HepG2 (cell line): ENCODE measurements around the gene INTU. TPM values are rescaled to one million over a fixed set of nuclear protein-coding genes. Genes with fewer than 3 reads are reported as not detected.

ENCODE experiments used
- ATAC-seq: fragments of 200-7000 bp; cut with Tn5 transposase; 3 replicates; pipeline ENCODE4 v1.9.1; 2020; ENCODE audit warnings: mild to moderate bottlenecking, moderate library complexity
- BruUV-seq: library from RNA; stranded (reverse); fragments of 400-500 nt; replicated peaks from 2 replicates; lab custom pipeline; 2021; lab: Mats Ljungman, UMichigan
- CTCF ChIA-PET: fragments of 300-600 bp; formaldehyde crosslinking; extraction: SDS; loops from one replicate; lab custom pipeline; 2021; ENCODE audit warnings: low total read pairs, inconsistent platforms, low intra/inter-chr PET ratio; lab: Yijun Ruan, JAX
- POLR2A ChIA-PET: fragments of 350-600 bp; sonication (Branson Sonifier 250); formaldehyde crosslinking; loops from one replicate; lab custom pipeline; 2020; ENCODE audit warnings: antibody characterized with exemption, inconsistent platforms; lab: Yijun Ruan, JAX
- DNase-seq: peaks from one replicate; pipeline ENCODE4 v3.0.0-alpha.2; 2015; ENCODE audit warnings: low spot score
- FAIRE-seq: peaks from 3 replicates; lab custom pipeline; 2011; peaks lifted over from hg19 to GRCh38; lab: Jason Lieb, UNC
- H2AFZ ChIP-seq: one replicate; pipeline ENCODE4 v1.6.1; 2011; ENCODE audit warnings: low read length, inconsistent platforms
- H3K27ac ChIP-seq: fragments of 300-600 bp; 3 replicates; pipeline ENCODE4 v1.8.0; 2011; ENCODE audit warnings: mixed run types, mild to moderate bottlenecking, mixed read lengths, low read length, inconsistent platforms; ENCODE audit not compliant: insufficient read depth; ENCODE audit errors: extremely low read length
- H3K27me3 ChIP-seq, 2 experiments: fragments of 200-600 bp in 1 of 2; 2 replicates in 1 of 2; 3 replicates in 1 of 2; pipeline versions ENCODE4 v1.6.0 to v1.8.0; 2011; ENCODE audit warnings: low read length in 2 of 2, mild to moderate bottlenecking in 2 of 2, moderate library complexity in 2 of 2, inconsistent platforms in 1 of 2; ENCODE audit not compliant: insufficient read depth in 2 of 2, control insufficient read depth in 1 of 2
- H3K36me3 ChIP-seq, 2 experiments: fragments of 200-600 bp in 1 of 2; replicated peaks in 1 of 2; 2 replicates in 1 of 2; 3 replicates in 1 of 2; pipeline versions ENCODE4 v1.5.1 to v1.8.0; 2011; ENCODE audit warnings: low read length in 2 of 2, inconsistent platforms in 1 of 2; ENCODE audit not compliant: insufficient read depth in 2 of 2, control insufficient read depth in 1 of 2
- H3K4me1 ChIP-seq: 2 replicates; pipeline ENCODE4 v1.5.1; 2012; ENCODE audit warnings: low read length, inconsistent platforms; ENCODE audit not compliant: insufficient read depth
- H3K4me2 ChIP-seq: 2 replicates; pipeline ENCODE4 v1.6.0; 2011; ENCODE audit warnings: low read depth, low read length, inconsistent platforms
- H3K4me3 ChIP-seq, 3 experiments: fragments of 200-600 bp in 1 of 3; sonication (generic), shearing (Covaris generic) in 1 of 3; replicated peaks in 1 of 3; 2 replicates each; pipeline ENCODE4 v1.5.1; 2011 to 2016; ENCODE audit warnings: low read length in 3 of 3, inconsistent platforms in 2 of 3, low read depth in 2 of 3, mild to moderate bottlenecking in 2 of 3, control low read depth in 1 of 3, mixed read lengths in 1 of 3; ENCODE audit not compliant: insufficient read depth in 1 of 3
- H3K79me2 ChIP-seq: one replicate; pipeline ENCODE4 v1.6.1; 2011; ENCODE audit warnings: low read length, inconsistent platforms; ENCODE audit not compliant: insufficient read depth
- H3K9ac ChIP-seq: 2 replicates; pipeline ENCODE4 v1.6.0; 2011; ENCODE audit warnings: mild to moderate bottlenecking, low read depth, low read length, inconsistent platforms; ENCODE audit not compliant: insufficient read depth
- H3K9me3 ChIP-seq: 2 replicates; pipeline ENCODE4 v1.5.1; 2012; ENCODE audit warnings: mild to moderate bottlenecking, low read length
- H4K20me1 ChIP-seq: 2 replicates; pipeline ENCODE4 v1.6.0; 2011; ENCODE audit warnings: inconsistent platforms, mild to moderate bottlenecking, low read length, moderate library complexity; ENCODE audit not compliant: insufficient read depth
- ARID5B ChIP-seq: IDR thresholded peaks from 2 replicates; pipeline ENCODE4 v1.4.0; 2020; ENCODE audit warnings: mild to moderate bottlenecking, missing genetic modification reagents
- ATF7 ChIP-seq, 2 experiments: fragments of 450-650 bp in 1 of 2; sonication (generic) in 1 of 2; formaldehyde crosslinking in 1 of 2; IDR thresholded peaks; 2 replicates each; pipeline versions ENCODE4 v1.4.0 to v1.6.1; 2016 to 2020; ENCODE audit warnings: antibody characterized with exemption in 1 of 2, mild to moderate bottlenecking in 1 of 2, missing genetic modification reagents in 1 of 2
- CREB1 ChIP-seq, 2 experiments: fragments of 450-650 bp in 1 of 2; IDR thresholded peaks; 2 replicates each; pipeline ENCODE4 v1.6.1; 2016 to 2017; ENCODE audit warnings: control low read depth in 1 of 2, mild to moderate bottlenecking in 1 of 2, missing compliant biosample characterization in 1 of 2, missing genetic modification characterization in 1 of 2
- DRAP1 ChIP-seq: IDR thresholded peaks from 2 replicates; pipeline ENCODE4 v1.6.1; 2016; ENCODE audit warnings: missing genetic modification reagents, missing compliant biosample characterization
- IKZF5 ChIP-seq: IDR thresholded peaks from 2 replicates; pipeline ENCODE4 v1.6.1; 2018; ENCODE audit warnings: missing genetic modification reagents, mild to moderate bottlenecking, missing compliant biosample characterization
- KMT2A ChIP-seq: sonication (generic); formaldehyde crosslinking; IDR thresholded peaks from 2 replicates; pipeline ENCODE4 v1.4.0; 2020; ENCODE audit warnings: missing genetic modification reagents
- NFYB ChIP-seq: sonication (generic); formaldehyde crosslinking; IDR thresholded peaks from 2 replicates; pipeline ENCODE4 v1.4.0; 2020; ENCODE audit warnings: missing genetic modification reagents
- RFXAP ChIP-seq: sonication (generic); formaldehyde crosslinking; IDR thresholded peaks from 2 replicates; pipeline ENCODE4 v1.4.0; 2020; ENCODE audit warnings: missing genetic modification reagents, borderline replicate concordance
- SIX4 ChIP-seq: sonication (generic); formaldehyde crosslinking; IDR thresholded peaks from 2 replicates; pipeline ENCODE4 v1.4.0; 2020; ENCODE audit warnings: missing genetic modification reagents
- THAP7 ChIP-seq: sonication (generic); formaldehyde crosslinking; IDR thresholded peaks from 2 replicates; pipeline ENCODE4 v1.8.1; 2023; ENCODE audit warnings: mild to moderate bottlenecking, missing genetic modification reagents
- WGBS: methylation state at CpG from one replicate; pipeline ENCODE4 v1.1.6; 2017; ENCODE audit warnings: low lambda C conversion rate; 5-methylcytosine and 5-hydroxymethylcytosine counted together
- in situ Hi-C: cut with HindIII; loops from 2 replicates; pipeline ENCODE4 v1.10.0; 2017; ENCODE audit warnings: low pct_unique_long_range_greater_than_20kb; ENCODE audit not compliant: extremely low pct_ligation_motif_present
- intact Hi-C: fragments of 100-400 bp; cut with micrococcal nuclease; formaldehyde crosslinking; loops from one replicate; pipeline ENCODE4 v1.10.0; 2022; ENCODE audit not compliant: unreplicated experiment
- polyA plus RNA-seq, 8 experiments: library from polyadenylated mRNA; depleted of rRNA in 3 of 8; stranded (reverse) in 7 of 8; unstranded in 1 of 8; fragments of >200 nt; fragmentation: Illumina TruSeq in 4 of 8; extraction: Trizol in 4 of 8; gene quantifications; 2 replicates each; pipeline versions ENCODE4 v1.2.1 to v1.2.3, GENCODE V29; 2011 to 2016; ENCODE audit warnings: low read depth in 4 of 8, missing spikeins in 1 of 8, mixed read lengths in 1 of 8; ENCODE audit not compliant: insufficient read depth in 1 of 8
- total RNA-seq, 5 experiments: library from RNA; depleted of rRNA; stranded (reverse); fragments of >200 nt; fragmentation: Illumina TruSeq; extraction: Trizol; gene quantifications; 2 replicates each; pipeline ENCODE4 v1.2.3, GENCODE V29; 2016; ENCODE audit warnings: low read depth in 1 of 5

INTU gene
- total and polyA plus RNA-seq, 2 of the 13 experiments (the other 11 are each of a cell fraction or from before 2014, with no cell fraction given), result 5.3 to 6.2 TPM

- 0 out of 2 replicates have a peak, but pooled peaks have one; percentile 10 for TF ChIP-seq ARID5B (CRISPR knock-in tag)
- no peak for TF ChIP-seq NFYB (CRISPR knock-in tag)
- no peak for TF ChIP-seq DRAP1 (CRISPR knock-in tag)
Measured at GRCh38 chr4:127759893-127760292, 127.1 kb downstream of the INTU start (continued).

- WGBS, result 4% methylated on average over 4 of the region's 4 CpGs
- CTCF ChIA-PET, result no interaction called here
- H3K27me3 ChIP-seq, result no peaks in the 10 kb centered on the region
- TF ChIP-seq SIX4 (CRISPR knock-in tag), result no peak
- no peak for TF ChIP-seq IKZF5 (CRISPR knock-in tag)
- no peak for TF ChIP-seq RFXAP (CRISPR knock-in tag)
- peak; percentile 82 for TF ChIP-seq CREB1 (IDR thresholded peaks at IDR 0.05)
- no peak for TF ChIP-seq CREB1 (CRISPR knock-in tag; IDR thresholded peaks at IDR 0.05)
- TF ChIP-seq KMT2A (CRISPR knock-in tag), result no peak
- peak; percentile 95 for TF ChIP-seq ATF7 (IDR thresholded peaks at IDR 0.05)
- TF ChIP-seq ATF7 (CRISPR knock-in tag; IDR thresholded peaks at IDR 0.05), result no peak
- TF ChIP-seq THAP7 (CRISPR knock-in tag), result no peak
- H3K4me1 ChIP-seq, result 0 out of 2 replicates have a peak, but pooled peaks cover under 1% of the 10 kb centered on the region
- FAIRE-seq, result no peak
- no TSS peak for BruUV-seq
- H3K79me2 ChIP-seq, result no peaks in the 10 kb centered on the region
- H4K20me1 ChIP-seq, result no peaks in the 10 kb centered on the region
- intact Hi-C loops (no loop called here), in situ Hi-C loops (no loop called here)
- no peaks in the 10 kb centered on the region for H3K9me3 ChIP-seq
- no peak for ATAC-seq
- H2AFZ ChIP-seq, result no peak overlapping the region
- DNase-seq, result no peak
- H3K9ac ChIP-seq, result no peak overlapping the region
- no peak overlapping the region for H3K4me2 ChIP-seq
- H3K27ac ChIP-seq, result no peak overlapping the region
- H3K4me3 ChIP-seq, result no peak overlapping the region
- POLR2A ChIA-PET, result no interaction called here
- H3K36me3 ChIP-seq, result no peaks in the 10 kb centered on the region
Measured at GRCh38 chr4:127771535-127772275, 138.9 kb downstream of the INTU start.
